ENCODE results near the gene RSAD2. TPM values are rescaled to one million over a fixed set of nuclear protein-coding genes. Genes with fewer than 3 reads are reported as not detected.

Gene RSAD2
- polyA plus RNA-seq, 1 donor from 2014 or later: 1.2 TPM

- H3K9ac ChIP-seq (ENCODE audit: low read length): no peak overlapping the region
- no peak overlapping the region for H2AFZ ChIP-seq (ENCODE audit: low read depth, low read length)
- peaks cover 14% of the 10 kb centered on the region for H3K9me3 ChIP-seq (ENCODE audit: low read length)
- H3K27ac ChIP-seq (ENCODE audit: low read length): no peak overlapping the region
- no peaks in the 10 kb centered on the region for H3K36me3 ChIP-seq (ENCODE audit: insufficient read depth, low read length)
- no peaks in the 10 kb centered on the region for H4K20me1 ChIP-seq (ENCODE audit: insufficient read depth)
- no peaks in the 10 kb centered on the region for H3K27me3 ChIP-seq (ENCODE audit: insufficient read depth, low read depth, low read length)
- H3F3A ChIP-seq (ENCODE audit: insufficient read depth, low read length, poor library complexity, severe bottlenecking): no peaks in the 10 kb centered on the region
- no peaks in the 10 kb centered on the region for H3K9me2 ChIP-seq (ENCODE audit: insufficient read depth, low read length)
- no peaks in the 10 kb centered on the region for H3K79me2 ChIP-seq (replicated peaks; ENCODE audit: insufficient read depth, low read length)
- TF ChIP-seq TAF1 (IDR thresholded peaks at IDR 0.05; ENCODE audit: low read depth): no peak
- TF ChIP-seq REST (IDR thresholded peaks at IDR 0.05; ENCODE audit: borderline replicate concordance): no peak
- no peak for TF ChIP-seq RAD21 (conservative IDR thresholded peaks at IDR 0.05)
- no peak overlapping the region for H3K4me3 ChIP-seq (ENCODE audit: low read length)
- no peak overlapping the region for H3K4me2 ChIP-seq (ENCODE audit: low read length)
Measured at GRCh38 chr2:6845312-6845711, 32.3 kb upstream of the RSAD2 start.

DNA sequence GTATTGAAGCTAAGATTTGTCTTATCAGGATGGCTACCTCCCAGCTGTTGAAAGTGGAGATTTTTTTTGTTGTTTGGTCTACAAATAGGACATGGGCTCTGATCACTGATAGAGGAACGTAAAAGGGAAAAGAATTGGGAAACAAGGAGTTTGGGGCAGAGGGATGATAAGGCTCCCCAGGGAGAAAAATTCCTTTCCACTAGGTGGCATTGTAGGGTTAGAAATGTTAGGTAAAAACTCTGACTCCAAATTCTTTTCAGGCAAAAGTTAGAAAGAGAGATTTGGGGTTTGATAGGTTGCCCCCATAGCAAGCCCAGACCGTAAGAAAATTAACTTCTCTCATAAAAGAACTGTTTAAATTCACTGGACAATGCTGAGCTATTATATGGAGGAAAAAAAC, 31.7 kb upstream of the RSAD2 start:
- Histone ChIP-seq H3K9me3 (ENCODE audit: low read length) (peaks cover 14% of the 10 kb centered on the region), H3K36me3 (ENCODE audit: insufficient read depth, low read length) (no peaks in the 10 kb centered on the region), H3K9ac (ENCODE audit: low read length) (no peak overlapping the region), H3F3A (ENCODE audit: insufficient read depth, low read length, poor library complexity, severe bottlenecking) (no peaks in the 10 kb centered on the region), H3K27me3 (ENCODE audit: insufficient read depth, low read depth, low read length) (no peaks in the 10 kb centered on the region), H3K9me2 (ENCODE audit: insufficient read depth, low read length) (no peaks in the 10 kb centered on the region), H3K4me3 (ENCODE audit: low read length) (no peak overlapping the region), H4K20me1 (ENCODE audit: insufficient read depth) (no peaks in the 10 kb centered on the region), H3K79me2 (replicated peaks; ENCODE audit: insufficient read depth, low read length) (no peaks in the 10 kb centered on the region), H3K27ac (ENCODE audit: low read length) (no peak overlapping the region), H2AFZ (ENCODE audit: low read depth, low read length) (no peak overlapping the region), H3K4me2 (ENCODE audit: low read length) (no peak overlapping the region)
- TF ChIP-seq TAF1 (IDR thresholded peaks at IDR 0.05; ENCODE audit: low read depth) (no peak), EP300 (conservative IDR thresholded peaks at IDR 0.05; ENCODE audit: poor library complexity, severe bottlenecking) (no peak), RAD21 (conservative IDR thresholded peaks at IDR 0.05) (no peak), SMC3 (conservative IDR thresholded peaks at IDR 0.05; ENCODE audit: poor library complexity) (no peak), MXI1 (conservative IDR thresholded peaks at IDR 0.05; ENCODE audit: poor library complexity, severe bottlenecking) (no peak), POLR2AphosphoS5 (IDR thresholded peaks at IDR 0.05) (no peak), REST (IDR thresholded peaks at IDR 0.05; ENCODE audit: borderline replicate concordance) (no peak), EZH2 (IDR thresholded peaks at IDR 0.05; ENCODE audit: borderline replicate concordance, insufficient read depth, low read length, poor library complexity, severe bottlenecking) (no peak)
- TF ChIP-seq, protein P1, sequence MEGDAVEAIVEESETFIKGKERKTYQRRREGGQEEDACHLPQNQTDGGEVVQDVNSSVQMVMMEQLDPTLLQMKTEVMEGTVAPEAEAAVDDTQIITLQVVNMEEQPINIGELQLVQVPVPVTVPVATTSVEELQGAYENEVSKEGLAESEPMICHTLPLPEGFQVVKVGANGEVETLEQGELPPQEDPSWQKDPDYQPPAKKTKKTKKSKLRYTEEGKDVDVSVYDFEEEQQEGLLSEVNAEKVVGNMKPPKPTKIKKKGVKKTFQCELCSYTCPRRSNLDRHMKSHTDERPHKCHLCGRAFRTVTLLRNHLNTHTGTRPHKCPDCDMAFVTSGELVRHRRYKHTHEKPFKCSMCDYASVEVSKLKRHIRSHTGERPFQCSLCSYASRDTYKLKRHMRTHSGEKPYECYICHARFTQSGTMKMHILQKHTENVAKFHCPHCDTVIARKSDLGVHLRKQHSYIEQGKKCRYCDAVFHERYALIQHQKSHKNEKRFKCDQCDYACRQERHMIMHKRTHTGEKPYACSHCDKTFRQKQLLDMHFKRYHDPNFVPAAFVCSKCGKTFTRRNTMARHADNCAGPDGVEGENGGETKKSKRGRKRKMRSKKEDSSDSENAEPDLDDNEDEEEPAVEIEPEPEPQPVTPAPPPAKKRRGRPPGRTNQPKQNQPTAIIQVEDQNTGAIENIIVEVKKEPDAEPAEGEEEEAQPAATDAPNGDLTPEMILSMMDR (IDR thresholded peaks at IDR 0.05; ENCODE audit: poor library complexity, severe bottlenecking): no peak

Data from neural cell (in vitro differentiated cells).